K562 (cell line): Measurements from ENCODE around the gene ALK. TPM values are rescaled to one million over a fixed set of nuclear protein-coding genes. Genes with fewer than 3 reads are reported as not detected.

Experiments
- ATAC-seq: fragments of 200-7000 bp; cut with Tn5 transposase; 3 replicates; pipeline ENCODE4 v1.9.1; 2020; ENCODE audit warnings: moderate library complexity
- BruUV-seq: library from RNA; stranded (reverse); fragments of 400-500 nt; replicated peaks from 2 replicates; lab custom pipeline; 2021; lab: Mats Ljungman, UMichigan
- CTCF ChIA-PET: fragments of 300-600 bp; formaldehyde crosslinking; extraction: SDS; loops from one replicate; lab custom pipeline; 2021; ENCODE audit warnings: low intra/inter-chr PET ratio; lab: Yijun Ruan, JAX
- POLR2A ChIA-PET: fragments of 300-600, 350-650 bp; sonication (Branson Sonifier 250); formaldehyde crosslinking; extraction: SDS; loops from one replicate; lab custom pipeline; 2021; ENCODE audit warnings: antibody characterized with exemption, inconsistent platforms; lab: Yijun Ruan, JAX
- DNase-seq, 4 experiments: peaks; one replicate each; pipeline versions ENCODE4 v3.0.0 to v3.0.0-alpha.2; 2011 to 2018; ENCODE audit warnings: low spot score in 3 of 4, mixed read lengths in 3 of 4; ENCODE audit errors: extremely low read depth in 1 of 4
- FAIRE-seq: peaks from 2 replicates; lab custom pipeline; 2011; peaks lifted over from hg19 to GRCh38; lab: Jason Lieb, UNC
- H2AFZ ChIP-seq: 2 replicates; pipeline ENCODE4 v1.6.0; 2011; ENCODE audit warnings: low read depth, low read length, control low read depth, inconsistent platforms
- H3K27ac ChIP-seq: fragments of 200-600 bp; 3 replicates; pipeline ENCODE4 v1.8.0; 2011; ENCODE audit warnings: low read depth, mild to moderate bottlenecking, control low read depth, inconsistent platforms, low read length, moderate library complexity, mixed read lengths; ENCODE audit errors: extremely low read depth
- H3K27me3 ChIP-seq, 2 experiments: fragments of 300-600 bp in 1 of 2; 2 replicates in 1 of 2; 3 replicates in 1 of 2; pipeline versions ENCODE4 v1.6.0 to v1.8.0; 2011; ENCODE audit warnings: inconsistent platforms in 2 of 2, low read length in 2 of 2, mild to moderate bottlenecking in 1 of 2, mixed read lengths in 1 of 2, moderate library complexity in 1 of 2; ENCODE audit not compliant: control insufficient read depth in 2 of 2, insufficient read depth in 2 of 2
- H3K36me3 ChIP-seq: fragments of 300-600 bp; 3 replicates; pipeline ENCODE4 v1.8.0; 2011; ENCODE audit warnings: mild to moderate bottlenecking, low read length, inconsistent platforms; ENCODE audit not compliant: control insufficient read depth, insufficient read depth
- H3K4me1 ChIP-seq, 2 experiments: fragments of 200-600 bp in 1 of 2; replicated peaks in 1 of 2; 2 replicates in 1 of 2; 3 replicates in 1 of 2; pipeline versions ENCODE4 v1.5.1 to v1.8.0; 2011; ENCODE audit warnings: inconsistent platforms in 2 of 2, low read length in 2 of 2, mild to moderate bottlenecking in 1 of 2, mixed read lengths in 1 of 2, moderate library complexity in 1 of 2; ENCODE audit not compliant: control insufficient read depth in 2 of 2, insufficient read depth in 2 of 2
- H3K4me2 ChIP-seq: 2 replicates; pipeline ENCODE4 v1.6.1; 2011; ENCODE audit warnings: low read length, control low read depth, inconsistent platforms, mixed read lengths; ENCODE audit not compliant: insufficient read depth
- H3K4me3 ChIP-seq: fragments of 200-600 bp; sonication (generic), shearing (Covaris generic); 2 replicates; pipeline ENCODE4 v1.5.1; 2016; ENCODE audit warnings: control low read depth, inconsistent platforms
- H3K79me2 ChIP-seq: fragments of 200-600 bp; 3 replicates; pipeline ENCODE4 v1.8.0; 2011; ENCODE audit warnings: low read length, inconsistent platforms; ENCODE audit not compliant: control insufficient read depth, insufficient read depth
- H3K9ac ChIP-seq, 2 experiments: 2 replicates each; pipeline versions ENCODE4 v1.6.0 to v1.6.1; 2011; ENCODE audit warnings: low read depth in 2 of 2, low read length in 2 of 2, control low read depth in 1 of 2, inconsistent platforms in 1 of 2, mild to moderate bottlenecking in 1 of 2, mixed read lengths in 1 of 2; ENCODE audit not compliant: insufficient read depth in 1 of 2
- H3K9me1 ChIP-seq: one replicate; pipeline ENCODE4 v1.6.0; 2011; ENCODE audit warnings: inconsistent platforms, mild to moderate bottlenecking, low read length, moderate library complexity; ENCODE audit not compliant: control insufficient read depth, insufficient read depth
- H3K9me3 ChIP-seq: replicated peaks from 2 replicates; pipeline ENCODE4 v1.5.1; 2011; ENCODE audit warnings: low read depth, low read length, inconsistent platforms; ENCODE audit not compliant: control insufficient read depth, insufficient read depth
- H4K20me1 ChIP-seq: replicated peaks from 2 replicates; pipeline ENCODE4 v1.6.1; 2011; ENCODE audit warnings: low read length, inconsistent platforms, mixed read lengths; ENCODE audit not compliant: control insufficient read depth, insufficient read depth
- E2F6 ChIP-seq, 2 experiments: IDR thresholded peaks; 2 replicates each; pipeline ENCODE4 v1.6.1; 2011; ENCODE audit warnings: borderline replicate concordance in 1 of 2, control low read depth in 1 of 2, low read depth in 1 of 2, low read length in 1 of 2, mild to moderate bottlenecking in 1 of 2, mixed read lengths in 1 of 2, moderate library complexity in 1 of 2; ENCODE audit not compliant: insufficient read depth in 1 of 2, insufficient read length in 1 of 2, poor library complexity in 1 of 2, severe bottlenecking in 1 of 2; ENCODE audit errors: extremely low read depth in 1 of 2
- E4F1 ChIP-seq: fragments of 250-450 bp; sonication (Bioruptor Pico); IDR thresholded peaks from 2 replicates; pipeline ENCODE4 v1.5.0; 2021; ENCODE audit warnings: mild to moderate bottlenecking, borderline replicate concordance
- KAT2B ChIP-seq: IDR thresholded peaks from one replicate; pipeline ENCODE4 v1.6.1; 2012; ENCODE audit warnings: low read depth, mild to moderate bottlenecking, control low read depth, inconsistent platforms, low read length, moderate library complexity
- KAT7 ChIP-seq: sonication (generic); formaldehyde crosslinking; IDR thresholded peaks from 2 replicates; pipeline ENCODE4 v1.8.0; 2022; ENCODE audit warnings: missing genetic modification reagents, mild to moderate bottlenecking, borderline replicate concordance
- MLLT1 ChIP-seq, 2 experiments: fragments of 450-650 bp; IDR thresholded peaks; 2 replicates each; pipeline ENCODE4 v1.6.1; 2016
- RFX7 ChIP-seq: fragments of 250-450 bp; sonication (Bioruptor Pico); IDR thresholded peaks from 2 replicates; pipeline ENCODE4 v1.5.1; 2021; ENCODE audit warnings: mild to moderate bottlenecking
- ZNF407 ChIP-seq: fragments of 450-650 bp; IDR thresholded peaks from 2 replicates; pipeline ENCODE4 v1.6.1; 2016; ENCODE audit warnings: low read depth
- whole genome bisulfite sequencing: fragments of 100-300 bp; shearing (Covaris generic); methylation state at CpG from one replicate; pipeline ENCODE4 v1.1.6; 2016; ENCODE audit warnings: low coverage, mixed read lengths; ENCODE audit not compliant: insufficient coverage; ENCODE audit errors: missing lambda C conversion rate; 5-methylcytosine and 5-hydroxymethylcytosine counted together
- in situ Hi-C: fragments of 300-500 bp; cut with MboI; formaldehyde crosslinking; loops from 4 replicates; pipeline ENCODE4 v1.15.0; 2018; ENCODE audit warnings: inconsistent platforms, mixed read lengths
- intact Hi-C: fragments of 100-400 bp; cut with micrococcal nuclease; formaldehyde crosslinking; loops from 2 replicates; pipeline ENCODE4 v1.14.2; 2022
- polyA plus RNA-seq, 8 experiments: library from polyadenylated mRNA; depleted of rRNA in 4 of 8; stranded (reverse) in 5 of 8; unstranded in 3 of 8; fragments of >200 nt; fragmentation: Nextera tagmentation in 2 of 8; fragmentation: Illumina TruSeq in 1 of 8; extraction: Ambion mirVana in 2 of 8; extraction: Trizol in 1 of 8; gene quantifications; 2 replicates each; pipeline versions ENCODE4 v1.2.1 to v1.2.3, GENCODE V29; 2011 to 2014; ENCODE audit warnings: inconsistent platforms in 1 of 8, missing spikeins in 1 of 8
- total RNA-seq, 7 experiments: library from RNA; depleted of rRNA in 6 of 7; stranded (reverse); fragments of >200 nt in 6 of 7; fragmentation: Illumina TruSeq in 2 of 7; extraction: Trizol in 2 of 7; gene quantifications; 2 replicates each; pipeline versions ENCODE4 v1.2.1 to v1.2.3, GENCODE V29; 2011 to 2021; ENCODE audit warnings: low replicate concordance in 1 of 7

Gene ALK
- total and polyA plus RNA-seq, 9 of the 15 experiments (the other 6 are each of a cell fraction or from before 2014, with no cell fraction given): not detected

GRCh38 chr2:29549069-29549380 is 372.4 kb downstream of the ALK start (continued):
- no peak for TF ChIP-seq E2F6 (IDR thresholded peaks at IDR 0.05; ENCODE audit: borderline replicate concordance in 1 of 2, extremely low read depth in 1 of 2, insufficient read depth in 1 of 2, insufficient read length in 1 of 2, low read depth in 1 of 2, low read length in 1 of 2, poor library complexity in 1 of 2, severe bottlenecking in 1 of 2)
- TF ChIP-seq RFX7 (CRISPR knock-in tag): no peak
- no peak for TF ChIP-seq MLLT1 (IDR thresholded peaks at IDR 0.05)
- TF ChIP-seq, all 486 proteins: peak for 0

GRCh38 chr2:29544917-29545316 is 376.5 kb downstream of the ALK start:
- WGBS: 0% methylated on average over 2 of the region's 2 CpGs
- no peak for DNase-seq
- in situ Hi-C loops (no loop called here), intact Hi-C loops (no loop called here)
- FAIRE-seq: no peak
- no peak overlapping the region for H2AFZ ChIP-seq
- no peaks in the 10 kb centered on the region for H4K20me1 ChIP-seq
- no peak overlapping the region for H3K9ac ChIP-seq
- ATAC-seq: no peak
- no TSS peak for BruUV-seq
- CTCF ChIA-PET: no interaction called here
- H3K9me3 ChIP-seq: no peaks in the 10 kb centered on the region
- H3K4me3 ChIP-seq: no peak overlapping the region
- no peaks in the 10 kb centered on the region for H3K9me1 ChIP-seq
- no peaks in the 10 kb centered on the region for H3K36me3 ChIP-seq
- no peaks in the 10 kb centered on the region for H3K4me1 ChIP-seq
- POLR2A ChIA-PET: no interaction called here
- no peak overlapping the region for H3K4me2 ChIP-seq
- H3K27ac ChIP-seq: no peak overlapping the region
- peaks cover 0 to 3% of the 10 kb centered on the region in 2 experiments; a peak in 2 of 5 replicates for H3K27me3 ChIP-seq
- H3K79me2 ChIP-seq: no peaks in the 10 kb centered on the region
- TF ChIP-seq E4F1 (CRISPR knock-in tag): no peak
- no peak for TF ChIP-seq ZNF407
- TF ChIP-seq KAT2B: no peak
- TF ChIP-seq KAT7 (CRISPR knock-in tag): no peak
